H1 (cell line): ENCODE data around the gene ASIC2. TPM values are rescaled to one million over a fixed set of nuclear protein-coding genes. Genes with fewer than 3 reads are reported as not detected.

Experiments used
- ASH2L ChIP-seq: fragments of 200-600, 300-600 bp; sonication (generic); IDR thresholded peaks from one replicate; pipeline ENCODE4 v1.7.1; 2017; ENCODE audit warnings: low read length
- CEBPB ChIP-seq: IDR thresholded peaks from 2 replicates; pipeline ENCODE4 v1.6.1; 2012; ENCODE audit warnings: low read depth, low read length
- EGR1 ChIP-seq: IDR thresholded peaks from 2 replicates; pipeline ENCODE4 v1.6.1; 2011; ENCODE audit warnings: low read depth, low read length, borderline replicate concordance
- NRF1 ChIP-seq: IDR thresholded peaks from 2 replicates; pipeline ENCODE4 v1.6.1; 2011; ENCODE audit warnings: mild to moderate bottlenecking, low read depth, low read length, improper control_type of control experiment
- POLR2A ChIP-seq, 2 experiments: IDR thresholded peaks; 1 replicate in 1 of 2; 2 replicates in 1 of 2; pipeline ENCODE4 v1.6.1; 2011; ENCODE audit warnings: low read depth in 2 of 2, low read length in 2 of 2, mild to moderate bottlenecking in 2 of 2; ENCODE audit errors: control extremely low read depth in 1 of 2
- POU5F1 ChIP-seq: IDR thresholded peaks from 2 replicates; pipeline ENCODE4 v1.6.1; 2011; ENCODE audit warnings: low read depth, mild to moderate bottlenecking, low read length, moderate library complexity
- RFX5 ChIP-seq: IDR thresholded peaks from 2 replicates; pipeline ENCODE4 v1.6.1; 2011; ENCODE audit warnings: low read depth, low read length, improper control_type of control experiment, borderline replicate concordance
- SAP30 ChIP-seq: fragments of 300-600 bp; sonication (generic); IDR thresholded peaks from 2 replicates; pipeline ENCODE4 v1.7.1; 2012; ENCODE audit warnings: low read length, moderate library complexity, mild to moderate bottlenecking, inconsistent platforms; ENCODE audit not compliant: insufficient read depth, insufficient replicate concordance
- SRF ChIP-seq: IDR thresholded peaks from 2 replicates; pipeline ENCODE4 v1.6.1; 2011; ENCODE audit warnings: mild to moderate bottlenecking, low read depth, low read length, moderate library complexity
- SUZ12 ChIP-seq: fragments of 200-600 bp; sonication (generic); IDR thresholded peaks from 2 replicates; pipeline ENCODE4 v1.6.1; 2012; ENCODE audit warnings: mild to moderate bottlenecking, inconsistent platforms, low read length, moderate library complexity, mixed read lengths
- polyA plus RNA-seq, 7 experiments: library from polyadenylated mRNA; depleted of rRNA in 3 of 7; stranded (reverse) in 5 of 7; unstranded in 2 of 7; fragments of >200 nt in 5 of 7; fragments of 200-250 nt in 2 of 7; gene quantifications; 1 replicate in 5 of 7; 2 replicates in 1 of 7; 4 replicates in 1 of 7; pipeline versions ENCODE4 v1.2.1 to v1.2.3, GENCODE V29; 2011 to 2013; ENCODE audit warnings: missing spikeins in 2 of 7, mixed read lengths in 2 of 7
- total RNA-seq: library from RNA; stranded (reverse); fragmentation: NEBNext Ultra II Directional; extraction: Animal tissue kit (Norgen Biotek cat#: 25700); gene quantifications from 2 replicates; pipeline ENCODE4 v1.2.1, GENCODE V29; 2021
- TF ChIP-seq, protein P1 (sequence below): fragments of 300-600 bp; sonication (generic); IDR thresholded peaks from 2 replicates; pipeline ENCODE4 v1.7.1; 2012; ENCODE audit warnings: low read length, moderate library complexity, mild to moderate bottlenecking, inconsistent platforms; ENCODE audit not compliant: insufficient replicate concordance

Gene ASIC2
- total and polyA plus RNA-seq, 2 of the 8 experiments (the other 6 are each of a cell fraction or from before 2014, with no cell fraction given): 0.86 to 1.2 TPM

DNA sequence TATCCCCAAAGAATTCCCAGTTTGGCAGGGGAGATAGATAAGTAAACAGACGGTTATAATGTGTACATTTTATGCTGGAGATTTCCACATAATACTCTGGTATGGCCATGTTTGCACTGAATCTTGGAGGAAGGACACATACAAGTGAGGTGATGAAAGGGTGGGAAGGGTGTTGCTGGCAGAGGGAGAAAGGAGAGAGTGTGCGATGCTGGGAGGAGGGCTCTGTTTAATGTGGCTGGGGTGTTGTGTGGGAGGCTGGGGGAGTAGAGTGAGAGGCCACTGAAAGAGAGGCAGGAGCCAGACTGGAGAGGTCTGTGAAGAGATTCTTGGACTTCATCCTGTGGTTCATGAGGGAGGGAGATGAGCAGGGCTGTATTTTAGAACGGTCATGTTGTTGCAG, 213.9 kb downstream of the ASIC2 start (continued):
- TF ChIP-seq, protein P1, sequence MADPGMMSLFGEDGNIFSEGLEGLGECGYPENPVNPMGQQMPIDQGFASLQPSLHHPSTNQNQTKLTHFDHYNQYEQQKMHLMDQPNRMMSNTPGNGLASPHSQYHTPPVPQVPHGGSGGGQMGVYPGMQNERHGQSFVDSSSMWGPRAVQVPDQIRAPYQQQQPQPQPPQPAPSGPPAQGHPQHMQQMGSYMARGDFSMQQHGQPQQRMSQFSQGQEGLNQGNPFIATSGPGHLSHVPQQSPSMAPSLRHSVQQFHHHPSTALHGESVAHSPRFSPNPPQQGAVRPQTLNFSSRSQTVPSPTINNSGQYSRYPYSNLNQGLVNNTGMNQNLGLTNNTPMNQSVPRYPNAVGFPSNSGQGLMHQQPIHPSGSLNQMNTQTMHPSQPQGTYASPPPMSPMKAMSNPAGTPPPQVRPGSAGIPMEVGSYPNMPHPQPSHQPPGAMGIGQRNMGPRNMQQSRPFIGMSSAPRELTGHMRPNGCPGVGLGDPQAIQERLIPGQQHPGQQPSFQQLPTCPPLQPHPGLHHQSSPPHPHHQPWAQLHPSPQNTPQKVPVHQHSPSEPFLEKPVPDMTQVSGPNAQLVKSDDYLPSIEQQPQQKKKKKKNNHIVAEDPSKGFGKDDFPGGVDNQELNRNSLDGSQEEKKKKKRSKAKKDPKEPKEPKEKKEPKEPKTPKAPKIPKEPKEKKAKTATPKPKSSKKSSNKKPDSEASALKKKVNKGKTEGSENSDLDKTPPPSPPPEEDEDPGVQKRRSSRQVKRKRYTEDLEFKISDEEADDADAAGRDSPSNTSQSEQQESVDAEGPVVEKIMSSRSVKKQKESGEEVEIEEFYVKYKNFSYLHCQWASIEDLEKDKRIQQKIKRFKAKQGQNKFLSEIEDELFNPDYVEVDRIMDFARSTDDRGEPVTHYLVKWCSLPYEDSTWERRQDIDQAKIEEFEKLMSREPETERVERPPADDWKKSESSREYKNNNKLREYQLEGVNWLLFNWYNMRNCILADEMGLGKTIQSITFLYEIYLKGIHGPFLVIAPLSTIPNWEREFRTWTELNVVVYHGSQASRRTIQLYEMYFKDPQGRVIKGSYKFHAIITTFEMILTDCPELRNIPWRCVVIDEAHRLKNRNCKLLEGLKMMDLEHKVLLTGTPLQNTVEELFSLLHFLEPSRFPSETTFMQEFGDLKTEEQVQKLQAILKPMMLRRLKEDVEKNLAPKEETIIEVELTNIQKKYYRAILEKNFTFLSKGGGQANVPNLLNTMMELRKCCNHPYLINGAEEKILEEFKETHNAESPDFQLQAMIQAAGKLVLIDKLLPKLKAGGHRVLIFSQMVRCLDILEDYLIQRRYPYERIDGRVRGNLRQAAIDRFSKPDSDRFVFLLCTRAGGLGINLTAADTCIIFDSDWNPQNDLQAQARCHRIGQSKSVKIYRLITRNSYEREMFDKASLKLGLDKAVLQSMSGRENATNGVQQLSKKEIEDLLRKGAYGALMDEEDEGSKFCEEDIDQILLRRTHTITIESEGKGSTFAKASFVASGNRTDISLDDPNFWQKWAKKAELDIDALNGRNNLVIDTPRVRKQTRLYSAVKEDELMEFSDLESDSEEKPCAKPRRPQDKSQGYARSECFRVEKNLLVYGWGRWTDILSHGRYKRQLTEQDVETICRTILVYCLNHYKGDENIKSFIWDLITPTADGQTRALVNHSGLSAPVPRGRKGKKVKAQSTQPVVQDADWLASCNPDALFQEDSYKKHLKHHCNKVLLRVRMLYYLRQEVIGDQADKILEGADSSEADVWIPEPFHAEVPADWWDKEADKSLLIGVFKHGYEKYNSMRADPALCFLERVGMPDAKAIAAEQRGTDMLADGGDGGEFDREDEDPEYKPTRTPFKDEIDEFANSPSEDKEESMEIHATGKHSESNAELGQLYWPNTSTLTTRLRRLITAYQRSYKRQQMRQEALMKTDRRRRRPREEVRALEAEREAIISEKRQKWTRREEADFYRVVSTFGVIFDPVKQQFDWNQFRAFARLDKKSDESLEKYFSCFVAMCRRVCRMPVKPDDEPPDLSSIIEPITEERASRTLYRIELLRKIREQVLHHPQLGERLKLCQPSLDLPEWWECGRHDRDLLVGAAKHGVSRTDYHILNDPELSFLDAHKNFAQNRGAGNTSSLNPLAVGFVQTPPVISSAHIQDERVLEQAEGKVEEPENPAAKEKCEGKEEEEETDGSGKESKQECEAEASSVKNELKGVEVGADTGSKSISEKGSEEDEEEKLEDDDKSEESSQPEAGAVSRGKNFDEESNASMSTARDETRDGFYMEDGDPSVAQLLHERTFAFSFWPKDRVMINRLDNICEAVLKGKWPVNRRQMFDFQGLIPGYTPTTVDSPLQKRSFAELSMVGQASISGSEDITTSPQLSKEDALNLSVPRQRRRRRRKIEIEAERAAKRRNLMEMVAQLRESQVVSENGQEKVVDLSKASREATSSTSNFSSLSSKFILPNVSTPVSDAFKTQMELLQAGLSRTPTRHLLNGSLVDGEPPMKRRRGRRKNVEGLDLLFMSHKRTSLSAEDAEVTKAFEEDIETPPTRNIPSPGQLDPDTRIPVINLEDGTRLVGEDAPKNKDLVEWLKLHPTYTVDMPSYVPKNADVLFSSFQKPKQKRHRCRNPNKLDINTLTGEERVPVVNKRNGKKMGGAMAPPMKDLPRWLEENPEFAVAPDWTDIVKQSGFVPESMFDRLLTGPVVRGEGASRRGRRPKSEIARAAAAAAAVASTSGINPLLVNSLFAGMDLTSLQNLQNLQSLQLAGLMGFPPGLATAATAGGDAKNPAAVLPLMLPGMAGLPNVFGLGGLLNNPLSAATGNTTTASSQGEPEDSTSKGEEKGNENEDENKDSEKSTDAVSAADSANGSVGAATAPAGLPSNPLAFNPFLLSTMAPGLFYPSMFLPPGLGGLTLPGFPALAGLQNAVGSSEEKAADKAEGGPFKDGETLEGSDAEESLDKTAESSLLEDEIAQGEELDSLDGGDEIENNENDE: no peak
- TF ChIP-seq RFX5 (no peak), CEBPB (no peak), NRF1 (no peak), EGR1 (no peak), SUZ12 (no peak), POU5F1 (no peak), POLR2A (IDR thresholded peaks at IDR 0.05; ENCODE audit: control extremely low read depth in 1 of 2, low read depth in 2 of 2, low read length in 2 of 2) (no peak), ASH2L (no peak), SRF (no peak), SAP30 (no peak)
